GM18861 (cell line): Measurements from ENCODE around the gene GAL.

Experiments used
- ATAC-seq: cut with Tn5 transposase; IDR thresholded peaks from one replicate; pipeline ENCODE4 v1.9.1; 2021; ENCODE audit not compliant: unreplicated experiment

GAL gene

DNA sequence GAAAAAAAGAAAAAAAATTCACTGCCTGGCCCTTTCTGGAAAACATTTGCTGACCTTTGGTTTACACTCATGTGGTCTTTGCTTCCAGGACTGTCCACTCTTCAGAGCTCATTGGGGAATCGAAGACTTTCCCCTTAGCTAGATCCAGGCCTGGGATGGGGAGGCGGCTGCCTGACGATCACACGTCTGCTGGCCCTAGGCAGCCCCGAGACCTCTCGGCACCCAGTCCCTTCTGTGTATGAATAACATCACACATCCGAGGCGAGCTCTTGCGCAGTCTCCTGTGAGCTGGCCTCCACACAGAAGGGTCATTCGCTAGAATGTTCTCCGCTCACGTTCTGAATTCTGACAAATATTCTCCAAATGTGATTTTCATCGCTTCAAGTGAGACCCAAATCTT, 25.7 kb upstream of the GAL start:
- ATAC-seq, result no peak

DNA sequence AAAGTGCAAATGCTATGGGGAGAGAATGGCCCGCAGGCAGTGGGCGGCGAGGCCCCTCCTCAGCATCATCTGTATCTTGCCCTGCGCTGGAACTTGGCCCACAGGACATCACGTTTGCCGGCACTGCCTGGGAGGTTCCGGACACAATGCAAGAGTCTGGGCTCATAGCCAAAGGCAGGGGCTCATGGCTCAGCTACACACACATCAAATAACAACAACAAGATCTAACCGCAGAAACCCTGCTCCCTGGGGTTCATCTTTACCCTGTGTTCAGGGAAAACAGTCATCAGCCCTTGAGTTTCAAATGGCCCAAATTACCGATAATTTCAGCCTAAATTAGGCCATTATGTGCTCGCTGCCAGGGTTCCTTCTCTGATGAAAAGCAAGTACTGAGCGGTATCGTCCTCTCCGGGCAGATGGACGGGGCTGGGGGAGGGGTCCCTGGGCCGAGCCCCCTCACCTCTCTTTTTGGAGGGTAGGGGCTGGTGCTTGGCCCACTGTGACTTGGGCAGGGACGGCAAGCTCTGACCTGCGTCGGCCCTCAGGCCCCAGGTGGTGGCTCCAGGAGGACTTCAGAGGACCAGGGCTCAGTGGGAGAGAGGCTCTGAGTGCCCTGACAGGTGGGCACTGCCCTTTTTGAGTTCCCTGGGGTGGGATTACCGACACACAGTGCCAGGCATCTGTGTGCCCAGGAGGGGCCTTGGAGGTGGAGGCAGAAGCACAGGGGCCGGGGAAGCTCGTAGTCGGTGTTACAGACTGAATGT, 25.0 kb upstream of the GAL start:
- no peak for ATAC-seq

DNA sequence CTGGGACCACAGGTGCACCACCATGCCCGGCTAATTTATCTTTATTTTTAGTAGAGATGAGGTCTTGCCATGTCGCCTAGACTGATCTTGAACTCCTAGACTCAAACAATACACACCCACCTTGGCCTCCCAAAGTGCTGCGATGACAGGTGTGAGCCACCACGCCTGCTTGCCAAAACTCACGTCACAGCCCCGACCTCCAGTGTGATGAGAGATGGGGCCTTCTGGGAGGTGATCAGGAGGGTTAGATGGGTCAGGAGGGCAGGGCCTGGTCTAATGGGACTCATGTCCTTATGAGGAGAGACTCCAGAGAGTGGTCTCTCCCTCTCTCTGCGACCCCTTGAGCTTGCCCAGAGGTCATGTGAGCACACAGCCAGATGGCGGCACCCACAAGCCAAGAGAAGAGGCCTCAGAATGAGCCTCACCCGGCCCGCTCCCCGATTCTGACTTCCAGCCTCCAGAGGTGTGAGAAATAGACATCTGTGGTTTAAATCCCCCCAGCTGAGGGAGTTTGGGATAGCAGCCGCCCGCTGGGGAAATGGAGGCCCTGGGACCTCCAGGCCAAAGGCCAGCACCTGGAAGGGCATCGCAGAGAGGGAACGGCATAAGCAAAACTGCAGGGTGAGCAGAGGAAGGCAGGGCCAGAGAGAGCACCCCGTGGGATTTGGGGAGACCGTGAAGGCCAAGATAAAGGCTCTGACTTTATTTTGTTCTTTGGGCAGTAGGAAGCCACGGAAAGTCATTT, 24.1 kb upstream of the GAL start:
- ATAC-seq, result no peak

- no peak for ATAC-seq
Measured at GRCh38 chr11:68661014-68661413, 23.3 kb upstream of the GAL start.

DNA sequence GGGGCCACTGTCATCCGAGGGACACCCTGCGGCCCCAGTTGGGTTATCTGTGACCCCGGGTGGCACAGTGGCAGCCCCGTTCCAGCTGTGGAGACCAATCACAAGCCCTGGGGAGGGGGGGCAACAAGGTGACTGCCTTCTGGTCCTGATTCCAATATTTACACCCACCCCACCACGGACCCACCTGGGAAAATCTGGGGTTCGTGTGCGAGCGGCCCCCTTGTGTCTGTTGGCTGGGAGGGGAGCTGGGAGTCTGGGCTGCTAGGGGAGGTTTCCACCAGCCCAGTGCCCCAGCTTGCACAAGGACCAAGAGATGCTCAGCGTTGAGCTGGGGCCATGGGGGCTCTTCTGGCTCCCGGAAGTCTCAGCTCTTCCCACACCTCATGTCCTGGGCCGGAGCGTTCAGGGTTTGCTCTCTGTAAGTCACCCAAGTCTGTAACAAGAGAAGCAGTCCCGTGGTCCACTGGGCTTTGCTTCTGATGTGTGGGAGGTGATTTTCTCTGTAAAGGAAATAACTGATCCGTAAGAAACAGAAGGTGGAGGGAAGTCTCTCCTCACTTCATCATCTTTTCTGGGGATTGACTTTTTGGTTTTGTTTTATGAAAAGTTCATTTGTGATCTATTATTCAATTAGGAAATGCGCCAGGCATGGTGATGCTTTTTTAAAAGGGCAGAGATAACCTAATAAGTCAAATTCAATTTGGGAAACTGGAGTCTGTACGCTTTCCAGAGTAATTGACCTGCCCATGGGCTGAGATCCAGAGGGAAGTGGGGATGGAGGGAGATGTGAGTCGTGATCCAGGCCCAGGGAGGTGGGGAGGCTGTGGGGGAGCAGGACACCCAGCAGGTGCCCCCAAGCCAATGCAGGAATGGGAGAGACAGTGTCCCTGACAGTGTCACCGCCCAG, 22.4 kb upstream of the GAL start:
- ATAC-seq, result no peak

DNA sequence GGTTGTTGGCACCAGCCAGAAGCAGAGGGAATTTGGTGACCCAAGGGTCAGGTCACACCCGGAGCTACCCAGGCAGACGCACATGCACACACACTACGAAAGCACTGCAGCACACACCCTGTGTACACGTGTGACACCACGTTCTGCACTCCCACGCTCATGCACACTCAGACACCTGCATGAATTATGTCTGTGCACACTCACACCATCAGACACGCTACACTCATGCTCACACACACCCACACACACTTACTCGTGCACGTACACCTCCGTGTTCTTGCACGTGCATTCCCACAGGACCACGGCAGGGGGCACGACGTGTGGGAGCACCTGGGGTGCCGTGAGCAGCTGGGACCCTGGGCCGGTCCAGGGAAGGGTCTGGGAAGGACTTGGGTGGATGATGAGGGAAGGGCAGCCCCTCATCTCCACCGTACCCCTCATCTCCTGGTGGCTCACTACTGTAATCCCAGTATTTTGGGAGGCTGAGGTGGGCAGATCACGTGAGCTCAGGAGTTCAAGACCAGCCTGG, 20.8 kb upstream of the GAL start:
- ATAC-seq, result no peak

DNA sequence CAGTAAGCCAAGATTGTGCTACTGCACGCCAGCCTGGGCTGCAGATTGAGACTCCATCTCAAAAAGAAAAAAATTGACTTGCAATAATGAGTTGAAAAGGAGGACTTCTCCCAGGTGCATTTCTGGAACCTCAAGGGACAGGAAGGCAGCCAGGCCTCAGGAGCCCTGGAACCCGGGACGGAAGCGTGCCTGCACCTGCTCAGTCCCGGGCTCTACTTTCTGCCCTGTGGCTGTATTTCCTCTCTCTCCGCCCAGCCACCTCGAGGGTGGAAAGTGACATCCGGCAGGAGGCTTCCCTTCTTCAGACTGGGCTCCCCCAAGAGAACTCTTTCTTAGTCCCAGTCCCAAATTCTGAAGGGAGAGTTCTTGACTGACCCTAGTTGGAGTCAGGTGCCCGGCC, 20.2 kb upstream of the GAL start:
- no peak for ATAC-seq

DNA sequence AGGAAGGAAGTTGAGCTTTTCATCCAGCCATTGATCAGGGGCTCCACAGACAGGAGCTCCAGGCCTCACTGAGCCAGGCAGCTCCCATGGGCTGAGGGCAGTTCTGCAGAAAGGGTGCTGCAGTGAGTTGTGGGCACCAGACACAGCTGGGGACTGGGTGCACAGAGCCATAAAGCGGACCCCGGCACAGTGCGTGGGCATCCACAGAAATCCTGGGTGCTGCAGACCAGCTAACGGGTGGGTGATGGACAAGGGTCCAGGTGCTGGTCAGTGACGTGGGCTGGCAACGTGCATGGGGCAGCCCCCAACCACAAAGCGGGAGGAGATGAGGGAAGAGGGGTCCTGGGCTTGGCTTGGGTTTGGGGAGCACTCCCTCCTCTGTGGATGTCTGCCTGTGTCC, 19.4 kb upstream of the GAL start:
- no peak for ATAC-seq

DNA sequence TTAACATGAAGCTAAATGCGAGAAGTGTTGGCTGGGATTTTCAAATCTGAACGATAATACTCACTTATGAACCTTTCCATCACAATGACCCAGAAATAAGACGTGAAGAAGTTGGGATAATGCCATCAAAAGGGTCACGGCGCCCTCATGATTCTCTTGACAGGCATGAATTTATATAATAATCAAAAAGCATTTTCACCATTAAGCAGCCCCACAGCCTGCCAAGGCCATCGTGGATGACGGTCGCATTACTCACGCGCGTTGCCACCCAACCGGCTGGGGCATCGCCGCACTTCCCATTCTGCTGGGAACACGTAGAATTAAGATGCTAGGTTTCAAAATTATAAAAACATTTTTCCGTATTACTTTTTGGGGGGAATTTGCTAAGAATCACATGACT, 18.9 kb upstream of the GAL start:
- ATAC-seq, result no peak

- ATAC-seq, result no peak
Measured at GRCh38 chr11:68666849-68667248, 17.5 kb upstream of the GAL start.

- ATAC-seq, result no peak
Measured at GRCh38 chr11:68667511-68668500, 16.5 kb upstream of the GAL start.

DNA sequence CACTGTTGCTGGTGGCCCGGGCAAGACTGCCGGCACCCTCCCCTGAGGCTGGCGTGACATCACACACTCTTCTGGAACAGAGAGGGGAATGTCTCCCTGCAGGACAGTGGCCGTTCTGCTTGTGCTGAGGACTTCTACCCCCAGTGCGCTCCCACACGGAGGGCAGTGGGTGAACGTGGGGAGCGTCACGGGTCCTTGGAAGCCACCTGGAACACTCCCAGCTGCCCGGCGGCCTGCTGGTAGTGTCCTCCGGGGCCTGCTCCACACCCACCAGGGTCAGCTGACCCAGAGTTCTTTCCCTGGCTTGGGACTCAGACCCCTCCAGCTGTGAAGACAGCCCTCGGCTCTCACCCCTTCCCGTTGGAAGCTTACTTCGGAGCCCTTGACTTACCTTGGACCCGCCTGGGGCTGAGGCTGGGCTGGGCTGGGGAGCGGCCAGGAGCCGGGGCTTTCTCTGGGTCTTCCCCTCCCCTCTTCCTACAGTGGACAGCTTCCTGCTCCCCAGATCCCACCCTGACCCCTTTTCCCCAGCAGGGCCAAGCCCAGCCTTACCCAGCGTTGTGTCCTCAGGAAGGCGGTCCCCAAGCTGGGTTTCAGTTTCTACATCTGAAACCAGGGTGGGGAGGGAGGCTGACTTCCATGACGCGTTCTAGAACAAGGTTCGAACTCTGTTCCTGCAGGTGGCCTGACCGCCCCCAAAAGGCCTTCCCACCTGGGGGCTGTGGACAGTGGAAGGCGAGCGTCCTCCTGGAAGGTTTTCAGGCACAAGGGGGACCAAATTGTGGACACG, 14.8 kb upstream of the GAL start:
- ATAC-seq, result no peak

DNA sequence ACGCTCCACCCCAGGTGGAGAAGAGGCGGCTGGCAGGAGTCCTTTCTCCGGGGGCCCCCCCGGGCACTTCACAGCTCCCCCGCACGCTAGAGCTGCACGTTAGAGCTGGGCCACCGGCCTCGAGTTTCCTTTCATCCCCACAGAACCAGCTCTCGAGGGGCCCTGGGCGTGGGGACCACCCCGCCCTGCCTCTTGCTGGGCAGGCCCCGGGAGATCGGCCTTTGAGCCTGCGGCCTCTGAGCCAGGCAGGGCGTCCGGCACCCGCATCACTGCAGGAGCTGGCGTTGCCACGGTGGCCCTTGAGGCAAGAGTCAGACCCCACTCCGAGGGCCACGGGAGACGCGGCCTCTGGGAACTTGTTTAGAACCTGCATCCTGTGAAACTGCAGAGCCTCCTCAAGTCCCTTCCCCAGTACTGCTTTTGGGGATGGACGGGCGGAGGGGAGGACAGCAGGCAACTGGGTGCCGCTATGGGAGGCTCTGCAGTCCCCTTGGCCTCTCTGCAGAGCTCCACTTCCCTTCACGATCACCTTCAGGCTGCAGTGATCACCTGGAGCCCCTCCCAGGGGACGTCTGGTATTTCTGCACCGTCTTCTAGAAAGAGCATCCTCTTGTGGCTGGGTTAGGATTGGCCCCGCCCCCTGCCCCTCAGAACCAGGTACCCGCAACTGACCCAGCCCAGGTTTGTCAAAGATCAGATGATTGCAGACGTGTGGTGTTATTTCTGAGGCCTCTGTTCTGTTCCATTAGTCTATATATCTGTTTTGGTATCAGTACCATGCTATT, 13.9 kb upstream of the GAL start:
- ATAC-seq, result no peak

DNA sequence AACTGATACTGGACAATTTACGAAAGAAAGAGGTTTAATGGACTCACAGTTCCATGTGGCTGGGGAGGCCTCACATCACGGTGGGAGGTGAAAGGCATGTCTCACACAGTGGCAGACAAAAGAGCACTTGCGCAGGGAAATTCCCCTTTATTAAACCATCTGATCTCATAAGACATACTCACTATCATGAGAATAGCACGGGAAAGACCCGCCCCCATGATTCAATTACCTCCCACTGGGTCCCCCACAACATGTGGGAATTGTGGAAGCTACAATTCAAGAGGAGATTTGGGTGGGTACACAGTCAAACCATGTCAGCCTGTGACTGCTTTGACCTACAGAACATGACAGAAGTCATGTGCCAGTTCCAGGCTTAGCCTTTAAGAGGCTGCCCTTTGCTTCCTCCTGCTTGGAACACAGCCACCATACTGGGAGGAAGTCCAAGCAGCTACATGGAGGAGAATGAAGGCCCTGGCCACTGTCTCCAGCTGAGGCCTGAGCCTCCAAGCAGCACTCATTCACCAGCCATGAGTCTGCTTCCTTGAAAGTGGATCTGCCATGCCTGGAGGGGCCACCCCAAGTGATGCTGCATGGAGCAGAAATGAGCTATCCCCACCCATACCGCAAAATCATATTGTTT, 10.9 kb upstream of the GAL start:
- ATAC-seq, result no peak

DNA sequence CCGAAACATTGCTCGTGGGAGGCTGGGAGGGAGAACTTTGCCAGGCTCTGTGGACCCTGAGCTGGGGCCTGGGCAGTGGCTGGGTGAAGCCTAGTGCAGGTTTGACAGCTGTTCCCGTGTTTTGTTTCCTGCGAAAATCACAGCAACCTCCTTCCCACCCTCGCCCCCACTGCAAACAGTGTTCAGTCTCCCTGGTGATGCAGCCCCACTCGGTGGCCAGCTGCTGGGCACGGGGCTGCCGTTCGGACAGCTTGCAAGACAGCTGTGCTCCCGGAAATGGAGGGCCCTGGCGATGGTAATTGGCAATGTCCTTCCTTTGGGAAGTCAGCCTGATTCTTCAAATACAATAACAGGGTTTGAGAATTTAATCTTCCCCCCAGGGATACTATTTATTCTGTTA, 10.4 kb upstream of the GAL start:
- no peak for ATAC-seq

DNA sequence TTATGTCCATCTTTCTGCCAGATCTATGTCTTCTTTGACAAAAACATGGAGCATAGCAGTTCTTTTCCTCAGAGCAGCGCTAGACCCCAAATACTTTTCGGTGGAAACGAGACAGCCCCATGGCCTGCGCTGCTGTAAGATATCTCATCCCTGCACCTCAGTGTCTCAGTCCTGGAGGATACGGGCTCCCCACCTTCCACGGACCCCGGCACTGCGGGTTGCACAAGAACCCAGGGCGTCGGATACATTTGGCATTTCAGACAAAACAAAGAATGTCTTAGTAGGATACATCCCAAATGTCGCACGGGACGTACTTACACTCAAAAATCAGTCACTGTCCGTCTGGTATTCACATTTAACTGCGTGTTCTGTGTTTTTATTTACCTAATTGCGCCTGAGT, 9.9 kb upstream of the GAL start:
- ATAC-seq, result no peak

DNA sequence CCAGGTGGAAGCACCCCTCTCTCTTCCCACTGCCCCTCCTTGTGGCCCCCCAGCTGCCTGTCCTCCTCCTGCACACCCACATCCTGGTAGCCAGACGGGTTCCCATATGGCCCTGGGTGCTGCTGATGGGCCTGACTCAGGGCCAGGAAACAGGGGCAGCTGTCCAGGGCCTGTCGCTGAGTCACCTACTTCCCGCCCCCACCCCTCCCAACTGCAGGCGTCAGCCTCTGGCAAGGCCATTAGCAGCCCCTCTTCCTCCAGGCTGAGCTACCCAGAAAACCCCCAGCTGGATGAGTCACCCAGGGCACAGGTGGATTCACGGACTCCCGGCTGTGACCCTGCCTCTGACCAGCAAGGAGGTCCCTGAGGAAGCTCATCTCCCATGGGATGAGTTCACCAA, 6.9 kb upstream of the GAL start:
- ATAC-seq, result no peak

GRCh38 chr11:68678031-68678441, 6.3 kb upstream of the GAL start:
- ATAC-seq, result no peak
